ENCODE data around the gene S100A11.

The S100A11 gene

DNA sequence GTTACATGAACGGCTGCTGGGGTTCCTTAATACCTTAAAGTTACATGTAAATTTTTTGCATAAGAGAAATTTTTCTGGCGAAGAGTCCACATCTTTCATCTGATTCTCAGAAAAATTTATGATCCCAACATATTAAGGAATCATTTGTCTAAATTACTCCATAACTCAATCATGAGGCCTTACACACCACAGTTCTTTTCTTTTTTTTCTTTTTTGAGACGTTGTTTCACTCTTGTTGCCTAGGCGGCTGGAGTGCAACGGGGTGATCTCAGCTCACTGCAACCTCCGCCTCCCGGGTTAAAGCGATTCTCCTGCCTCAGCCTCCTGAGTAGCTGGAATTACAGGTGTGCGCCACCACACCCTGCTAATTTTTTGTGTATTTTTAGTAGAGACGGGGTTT lies 2.1 kb upstream of the S100A11 start:
- DNase-seq = no peak

GRCh38 chr1:152035539-152036266 lies 1.1 kb downstream of the S100A11 start:
- DNase-seq = no peak

DNA sequence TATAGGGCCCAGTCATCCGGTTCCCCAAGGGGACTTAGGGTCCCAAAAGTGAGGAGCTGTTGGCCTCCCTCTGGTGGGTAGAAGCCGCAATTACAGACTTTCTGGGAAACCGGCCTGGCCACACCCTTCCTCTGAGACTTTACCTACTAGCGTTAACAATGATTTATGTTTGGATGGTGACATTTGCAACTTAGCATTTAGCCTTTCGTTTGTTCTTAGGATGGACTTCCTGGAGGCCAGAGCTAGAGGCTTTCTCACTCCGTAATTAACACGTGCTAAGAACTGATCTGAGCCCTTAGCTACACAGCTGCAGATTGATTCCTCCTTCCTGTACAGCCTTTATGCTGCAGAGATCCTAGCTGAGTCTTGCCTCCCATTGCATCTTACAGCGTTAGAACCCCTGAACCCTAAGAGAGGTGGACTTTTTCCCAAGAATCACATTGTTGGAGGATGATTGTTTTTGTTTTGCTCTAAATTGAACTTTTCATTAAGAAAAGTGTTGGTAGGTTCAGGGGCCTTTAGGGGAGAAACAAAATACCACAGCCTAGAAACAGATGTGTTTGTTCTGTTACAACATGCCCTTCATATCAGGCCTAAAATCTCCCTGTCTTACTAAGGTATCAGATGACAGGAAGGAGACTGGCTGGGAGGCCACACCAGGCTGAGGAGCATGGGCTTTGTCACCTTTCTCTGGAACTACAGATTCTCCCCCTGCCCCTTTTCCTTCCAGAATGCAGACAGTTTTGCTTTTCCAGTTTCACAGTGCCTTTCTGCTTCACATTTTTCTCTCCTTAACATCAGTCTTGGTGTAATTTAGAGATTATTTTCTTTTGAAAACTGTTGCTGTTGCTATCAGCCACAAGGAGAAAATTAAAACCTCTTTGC lies 1.9 kb downstream of the S100A11 start:
- no peak for DNase-seq

DNA sequence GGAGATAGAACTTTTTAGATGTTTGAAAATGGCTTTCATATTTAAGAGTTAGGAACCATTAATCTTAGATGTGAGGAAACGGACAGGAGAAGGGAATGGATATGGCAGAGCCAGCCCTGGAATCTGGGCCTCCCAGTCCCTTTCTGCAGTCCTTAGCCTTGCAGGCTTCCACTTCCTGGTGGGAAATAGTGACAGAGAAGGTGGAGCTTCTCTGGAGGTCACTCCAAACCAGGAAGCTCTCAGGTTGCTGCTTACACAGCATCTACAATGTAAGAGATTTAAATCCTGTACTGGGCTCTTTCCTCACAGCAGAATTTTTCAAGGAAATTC lies 2.5 kb downstream of the S100A11 start:
- no peak for DNase-seq

DNA sequence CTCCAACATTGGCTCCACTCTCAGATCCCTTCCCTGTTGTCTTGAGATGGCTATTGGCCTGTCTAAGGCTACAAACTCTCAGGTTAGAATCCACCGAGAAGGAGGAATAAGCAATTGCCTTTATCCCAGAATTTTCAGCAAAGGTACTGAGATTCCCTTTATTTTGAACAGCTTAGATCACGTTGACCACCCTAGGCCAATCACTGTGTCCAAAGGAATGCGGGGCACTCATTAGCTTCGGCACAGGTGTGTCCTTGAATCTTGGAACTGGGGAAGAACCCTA lies 6.9 kb downstream of the S100A11 start:
- DNase-seq = no peak

GRCh38 chr1:152029144-152029928 lies 7.5 kb downstream of the S100A11 start:
- no peak for DNase-seq

GRCh38 chr1:152026895-152027294 lies 9.9 kb downstream of the S100A11 start:
- no peak for DNase-seq

GRCh38 chr1:152024223-152024622 lies 12.6 kb downstream of the S100A11 start:
- no peak for DNase-seq

DNA sequence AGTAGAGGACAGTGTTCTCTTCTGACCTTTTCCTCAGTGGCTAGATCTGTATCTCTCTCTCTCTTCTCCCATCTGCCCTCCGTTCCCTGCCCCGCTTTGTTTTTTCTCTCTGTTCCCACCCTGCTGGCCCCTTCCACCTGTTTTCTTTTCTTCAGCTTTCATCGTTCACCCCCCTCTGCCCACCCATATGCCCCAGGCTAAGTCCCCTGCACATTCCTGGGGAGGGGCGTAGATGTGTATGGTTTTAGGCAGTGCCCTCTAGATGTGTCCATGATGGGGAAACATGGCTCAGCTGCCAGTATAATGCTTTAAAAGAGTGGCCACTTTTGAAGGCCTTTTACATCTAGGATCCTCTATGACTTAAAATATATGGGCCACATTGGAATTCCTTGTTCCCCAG lies 13.6 kb downstream of the S100A11 start:
- DNase-seq = no peak

- DNase-seq = no peak
These were observed 14.3 kb downstream of the S100A11 start for GRCh38 chr1:152022474-152022873.

DNA sequence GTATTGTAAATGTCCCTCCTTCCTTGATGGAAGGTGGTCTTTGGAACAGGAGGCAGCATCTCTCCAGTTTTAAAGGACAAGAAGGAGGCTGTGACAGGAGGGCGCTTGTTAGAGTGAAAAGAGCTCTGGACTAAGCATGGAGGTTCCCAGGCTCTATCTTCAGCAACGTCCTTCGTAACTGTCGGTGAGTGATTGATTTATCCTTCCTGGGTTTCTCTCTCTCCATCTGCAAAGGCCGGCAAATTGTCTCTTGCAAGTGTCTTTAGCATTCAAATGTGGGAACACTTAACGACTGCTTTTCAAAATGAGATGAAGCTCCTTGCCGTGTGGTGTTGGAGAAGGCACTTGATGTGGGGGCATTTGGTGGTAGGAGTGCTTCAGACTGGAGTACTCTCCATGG lies 15.2 kb downstream of the S100A11 start:
- DNase-seq = no peak

DNA sequence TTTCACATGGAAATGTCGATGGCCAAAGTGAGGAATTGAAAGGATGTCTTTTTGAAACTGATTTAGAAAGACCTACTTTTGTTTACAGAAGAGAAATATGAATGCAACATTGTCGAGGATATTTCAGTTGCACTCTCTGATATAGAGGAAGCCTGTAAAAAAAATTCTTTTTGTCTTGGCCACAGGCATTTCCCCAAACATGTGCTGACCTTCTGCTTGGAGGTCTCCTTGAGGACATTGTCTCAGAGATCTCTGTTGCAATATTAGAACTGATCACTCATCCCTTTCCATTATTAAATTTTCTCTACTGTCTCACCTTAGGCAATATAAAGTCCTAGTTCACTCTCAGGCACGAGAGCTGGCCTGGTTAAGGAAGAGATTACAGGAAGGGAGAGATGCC lies 16.0 kb downstream of the S100A11 start:
- no peak for DNase-seq

DNA sequence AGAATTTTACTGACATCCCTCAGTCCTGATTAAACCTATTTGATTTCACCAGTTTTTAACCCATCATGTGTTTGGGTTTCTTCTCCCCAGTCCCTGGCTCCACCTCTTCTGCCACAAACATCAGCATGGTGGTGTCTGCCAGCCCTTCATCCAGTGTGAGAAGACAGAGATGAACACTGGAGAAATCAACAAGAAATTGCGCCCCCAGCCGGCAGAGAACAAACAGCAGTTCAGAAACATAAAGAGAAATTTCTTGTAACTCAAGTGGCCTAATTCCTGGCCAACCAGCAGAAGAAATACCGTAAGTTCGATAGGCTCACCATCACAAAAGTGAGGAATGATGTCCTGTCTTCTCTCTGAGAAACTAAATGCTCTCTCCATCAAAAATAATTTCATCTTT lies 18.3 kb downstream of the S100A11 start:
- no peak for DNase-seq

GRCh38 chr1:152015766-152016165 lies 21.0 kb downstream of the S100A11 start:
- DNase-seq = no peak

- no peak for DNase-seq
These were observed 21.9 kb downstream of the S100A11 start for GRCh38 chr1:152014943-152015342.

DNA sequence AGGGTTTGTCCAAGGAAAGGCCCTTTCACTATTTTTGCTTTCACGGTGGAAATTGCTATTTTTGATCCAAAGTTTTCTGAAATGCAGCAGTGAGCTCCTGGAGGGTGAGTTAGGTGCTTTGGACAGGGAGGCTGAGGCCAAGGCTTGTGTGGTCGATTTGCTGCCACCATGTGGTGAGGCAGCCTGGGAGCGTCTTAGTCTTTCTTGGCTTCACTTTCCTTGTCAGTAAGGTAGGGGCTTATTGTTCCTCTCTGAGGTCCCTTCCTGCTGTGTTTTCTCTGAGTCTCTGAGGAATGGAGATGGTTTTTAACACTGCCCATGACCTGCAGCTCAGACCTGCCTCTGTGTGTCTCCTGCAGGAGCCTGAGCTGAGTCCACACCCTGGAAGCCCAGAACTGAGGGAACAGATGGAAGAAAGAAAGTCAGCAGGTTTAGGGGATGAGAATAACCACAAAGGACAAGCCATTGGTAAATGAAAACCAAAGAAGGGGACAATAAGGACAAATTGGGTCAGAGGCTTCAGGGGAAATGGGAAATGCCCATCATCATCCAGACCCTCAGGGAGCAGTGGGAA lies 23.1 kb downstream of the S100A11 start:
- no peak for DNase-seq

- DNase-seq = no peak
These were observed 27.1 kb downstream of the S100A11 start for GRCh38 chr1:152009691-152010090.

DNA sequence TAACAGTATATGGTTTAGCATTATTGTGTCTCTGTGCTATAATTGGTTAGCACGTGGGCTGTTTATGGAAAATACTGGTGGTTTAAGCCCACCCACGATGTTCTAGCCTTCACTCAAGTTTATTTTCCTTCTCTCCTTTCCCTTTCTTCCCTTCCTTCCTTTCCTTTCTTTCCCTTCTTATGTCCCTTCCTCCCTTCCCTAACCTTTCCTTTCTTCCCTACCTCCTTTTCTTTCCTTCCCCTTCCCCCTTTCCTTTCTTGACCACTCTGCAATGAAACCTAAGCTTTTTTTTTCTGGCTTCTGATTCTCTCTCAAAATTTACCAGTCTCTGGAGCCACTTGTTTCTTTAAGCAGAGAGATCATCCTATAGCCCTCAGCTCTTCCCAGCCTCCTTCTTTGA lies 29.8 kb downstream of the S100A11 start:
- DNase-seq = no peak

- DNase-seq = no peak
These were observed 31.4 kb downstream of the S100A11 start for GRCh38 chr1:152005360-152005912.

GRCh38 chr1:152003846-152004442 lies 32.9 kb downstream of the S100A11 start:
- no peak for DNase-seq

- DNase-seq = no peak
These were observed 33.8 kb downstream of the S100A11 start for GRCh38 chr1:152002960-152003359.

- DNase-seq = no peak
These were observed 34.9 kb downstream of the S100A11 start for GRCh38 chr1:152001631-152002584.

All from NCI-H524 treated with DMSO at 0.1 percent for 48 hours (cell line).